AG04450 (cell line): ENCODE measurements around the gene GTF3C4. TPM values are rescaled to one million over a fixed set of nuclear protein-coding genes. Genes with fewer than 3 reads are reported as not detected.

ENCODE experiments used
- CTCF ChIA-PET: fragments of 300-600, 350-600 bp; formaldehyde crosslinking; extraction: SDS; loops from one replicate; lab custom pipeline; 2022; ENCODE audit warnings: antibody characterized with exemption, inconsistent platforms; lab: Charles Lee
- POLR2A ChIA-PET: fragments of 350-600 bp; formaldehyde crosslinking; extraction: SDS; loops from one replicate; lab custom pipeline; 2021; ENCODE audit warnings: antibody characterized with exemption, inconsistent platforms; lab: Yijun Ruan, JAX
- DNase-seq: peaks from one replicate; pipeline ENCODE4 v3.0.0-alpha.2; 2011; ENCODE audit warnings: low read depth, low spot score
- H3K27ac ChIP-seq: one replicate; pipeline ENCODE4 v1.5.1; 2012; ENCODE audit warnings: low read depth, low read length, control low read depth
- H3K27me3 ChIP-seq: one replicate; pipeline ENCODE4 v1.6.0; 2012; ENCODE audit warnings: low read length; ENCODE audit not compliant: control insufficient read depth, insufficient read depth
- H3K4me3 ChIP-seq: 2 replicates; pipeline ENCODE4 v1.5.1; 2011; ENCODE audit warnings: mild to moderate bottlenecking, low read depth, low read length, control low read depth
- H3K9me3 ChIP-seq: 2 replicates; pipeline ENCODE4 v1.5.1; 2012; ENCODE audit warnings: low read length; ENCODE audit not compliant: control insufficient read depth, insufficient read depth
- polyA plus RNA-seq: library from polyadenylated mRNA; depleted of rRNA; stranded (reverse); fragments of >200 nt; gene quantifications from 2 replicates; pipeline ENCODE4 v1.2.3, GENCODE V29; 2011; rRNA removed
- TF ChIP-seq, protein P1 (sequence below): IDR thresholded peaks from 2 replicates; pipeline ENCODE4 v1.5.1; 2011; ENCODE audit warnings: low read depth, low read length, control low read depth, inconsistent platforms

The GTF3C4 gene
- polyA plus RNA-seq, 1 experiment, result 6.9 TPM

GRCh38 chr9:132742821-132743311 is 72.6 kb downstream of the GTF3C4 start:
- no peak overlapping the region for H3K4me3 ChIP-seq
- ChIA-PET POLR2A (no interaction called here), CTCF (no interaction called here)
- no peak for DNase-seq
- no peaks in the 10 kb centered on the region; the same call in 1 of the 2 replicates for H3K9me3 ChIP-seq
- peaks cover 58% of the 10 kb centered on the region for H3K27me3 ChIP-seq
- TF ChIP-seq, protein P1, sequence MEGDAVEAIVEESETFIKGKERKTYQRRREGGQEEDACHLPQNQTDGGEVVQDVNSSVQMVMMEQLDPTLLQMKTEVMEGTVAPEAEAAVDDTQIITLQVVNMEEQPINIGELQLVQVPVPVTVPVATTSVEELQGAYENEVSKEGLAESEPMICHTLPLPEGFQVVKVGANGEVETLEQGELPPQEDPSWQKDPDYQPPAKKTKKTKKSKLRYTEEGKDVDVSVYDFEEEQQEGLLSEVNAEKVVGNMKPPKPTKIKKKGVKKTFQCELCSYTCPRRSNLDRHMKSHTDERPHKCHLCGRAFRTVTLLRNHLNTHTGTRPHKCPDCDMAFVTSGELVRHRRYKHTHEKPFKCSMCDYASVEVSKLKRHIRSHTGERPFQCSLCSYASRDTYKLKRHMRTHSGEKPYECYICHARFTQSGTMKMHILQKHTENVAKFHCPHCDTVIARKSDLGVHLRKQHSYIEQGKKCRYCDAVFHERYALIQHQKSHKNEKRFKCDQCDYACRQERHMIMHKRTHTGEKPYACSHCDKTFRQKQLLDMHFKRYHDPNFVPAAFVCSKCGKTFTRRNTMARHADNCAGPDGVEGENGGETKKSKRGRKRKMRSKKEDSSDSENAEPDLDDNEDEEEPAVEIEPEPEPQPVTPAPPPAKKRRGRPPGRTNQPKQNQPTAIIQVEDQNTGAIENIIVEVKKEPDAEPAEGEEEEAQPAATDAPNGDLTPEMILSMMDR, result no peak
- no peak overlapping the region for H3K27ac ChIP-seq

DNA sequence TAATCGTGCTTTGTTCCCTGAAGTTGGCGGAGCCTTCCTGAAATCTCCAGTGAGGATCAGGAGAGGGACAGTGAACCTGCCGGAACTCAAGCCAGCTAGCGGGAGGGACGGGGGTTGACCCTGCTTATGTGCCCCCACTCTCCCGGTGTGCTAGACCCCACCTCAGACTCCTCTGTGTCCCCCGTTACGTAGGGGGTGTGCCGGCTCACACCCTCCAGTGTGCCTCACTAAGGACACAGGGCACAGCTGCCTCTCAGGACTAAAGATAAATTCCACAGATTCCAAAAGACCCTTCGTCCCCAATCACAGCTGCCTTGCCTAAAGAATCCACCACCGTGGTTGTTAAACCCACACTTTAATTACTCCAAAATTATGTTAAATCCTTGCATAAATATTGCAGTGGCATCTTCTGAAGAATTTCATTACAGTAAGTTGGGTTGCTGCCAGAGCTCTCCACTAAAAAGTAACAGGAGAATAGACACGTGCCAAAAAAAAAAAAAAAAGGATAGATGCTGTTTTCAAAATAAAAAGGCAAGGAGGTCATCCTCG is 73.7 kb downstream of the GTF3C4 start:
- TF ChIP-seq, protein P1, result no peak
- no peak overlapping the region for H3K4me3 ChIP-seq
- POLR2A ChIA-PET, result no interaction called here
- H3K27me3 ChIP-seq, result peaks cover 58% of the 10 kb centered on the region
- DNase-seq, result no peak
- no peaks in the 10 kb centered on the region; the same call in 1 of the 2 replicates for H3K9me3 ChIP-seq
- no peak overlapping the region for H3K27ac ChIP-seq
- CTCF ChIA-PET, result interaction anchor here (0.9 kb wide), 1 partner anchor 237 kb away, joined by 3 read pairs; no protein-coding TSS in a partner anchor

Other genes starting within 250 kb of the GTF3C4 start
- not detected in 2 replicates for gene BARHL1, start 87.9 kb upstream of the GTF3C4 start, polyA plus RNA-seq
- 11.8 and 12.2 TPM in 2 replicates for gene DDX31, start 481 bp upstream of the GTF3C4 start, polyA plus RNA-seq
- gene AK8, start 207.8 kb downstream of the GTF3C4 start, polyA plus RNA-seq, result 0.14 and 0.15 TPM in 2 replicates
- 3.3 and 3.6 TPM in 2 replicates for gene SPACA9, start 208.4 kb downstream of the GTF3C4 start, polyA plus RNA-seq